CD4-positive, alpha-beta T cell (primary cell): ENCODE data around the gene LIN7C. TPM values are rescaled to one million over a fixed set of nuclear protein-coding genes. Genes with fewer than 3 reads are reported as not detected.

ENCODE experiments used
- ATAC-seq: fragments of 200-7000 bp; cut with Tn5 transposase; one replicate; pipeline ENCODE4 v1.10.0; 2022; ENCODE audit warnings: mild to moderate bottlenecking; ENCODE audit not compliant: poor library complexity
- CTCF ChIA-PET: fragments of 350-600 bp; sonication (Branson Sonifier 250); formaldehyde crosslinking; loops from one replicate; lab custom pipeline; 2021; ENCODE audit warnings: antibody characterized with exemption, inconsistent platforms; lab: Charles Lee
- POLR2A ChIA-PET: fragments of 350-600 bp; sonication (Branson Sonifier 250); formaldehyde crosslinking; loops from one replicate; lab custom pipeline; 2021; ENCODE audit warnings: antibody characterized with exemption, inconsistent platforms; lab: Charles Lee
- DNase-seq, 14 experiments: peaks; one replicate each; pipeline ENCODE4 v3.0.0-alpha.2; 2013 to 2020; ENCODE audit warnings: mixed read lengths in 2 of 14
- H3K27ac ChIP-seq, 2 donors: one replicate each; pipeline versions ENCODE4 v1.5.1 to v1.7.0; 2013; ENCODE audit warnings: low read length in 2 of 2, low read depth in 1 of 2, mild to moderate bottlenecking in 1 of 2
- H3K27me3 ChIP-seq, 2 experiments: 1 replicate in 1 of 2; 2 replicates in 1 of 2; pipeline versions ENCODE4 v1.6.1 to v1.7.0; 2013; ENCODE audit warnings: low read length in 2 of 2, control low read depth in 1 of 2, mild to moderate bottlenecking in 1 of 2, moderate library complexity in 1 of 2; ENCODE audit not compliant: insufficient read depth in 2 of 2, control insufficient read depth in 1 of 2
- H3K36me3 ChIP-seq: one replicate; pipeline ENCODE4 v1.6.1; 2013; ENCODE audit warnings: low read length, control low read depth; ENCODE audit not compliant: insufficient read depth
- H3K4me1 ChIP-seq: one replicate; pipeline ENCODE4 v1.6.1; 2013; ENCODE audit warnings: low read length, control low read depth; ENCODE audit not compliant: insufficient read depth
- H3K4me3 ChIP-seq: one replicate; pipeline ENCODE4 v1.5.1; 2013; ENCODE audit warnings: mild to moderate bottlenecking, low read length, moderate library complexity
- H3K9me3 ChIP-seq, 2 experiments: 1 replicate in 1 of 2; 2 replicates in 1 of 2; pipeline versions ENCODE4 v1.6.1 to v1.7.0; 2013; ENCODE audit warnings: low read length in 2 of 2, mild to moderate bottlenecking in 2 of 2, control low read depth in 1 of 2, moderate library complexity in 1 of 2; ENCODE audit not compliant: control insufficient read depth in 1 of 2, insufficient read depth in 1 of 2
- H3K27ac Mint-ChIP-seq: one replicate; pipeline ENCODE4 v1.8.0; 2020; ENCODE audit warnings: mixed read lengths
- H3K27me3 Mint-ChIP-seq: one replicate; pipeline ENCODE4 v1.8.0; 2021; ENCODE audit warnings: mixed read lengths
- H3K36me3 Mint-ChIP-seq: one replicate; pipeline ENCODE4 v1.8.0; 2021; ENCODE audit warnings: low read depth, mixed read lengths
- H3K4me1 Mint-ChIP-seq: one replicate; pipeline ENCODE4 v1.8.0; 2021; ENCODE audit warnings: low read depth, mixed read lengths
- H3K4me3 Mint-ChIP-seq: one replicate; pipeline ENCODE4 v1.8.0; 2020; ENCODE audit warnings: mild to moderate bottlenecking, mixed read lengths
- H3K9me3 Mint-ChIP-seq: one replicate; pipeline ENCODE4 v1.8.0; 2020; ENCODE audit warnings: mixed read lengths
- intact Hi-C, 2 experiments: fragments of 100-400 bp; cut with DNase I in 1 of 2; cut with micrococcal nuclease in 1 of 2; formaldehyde crosslinking; loops; one replicate each; pipeline versions ENCODE4 v1.15.1 to v1.9.0; 2023 to 2025; cut with DNase I, micrococcal nuclease
- total RNA-seq, 174 experiments: library from RNA in 2 of 174; stranded (reverse) in 2 of 174; gene quantifications; one replicate each; pipeline ENCODE4 v1.2.3 and lab custom pipeline; 2021 to 2026
- TF ChIP-seq, protein P1 (sequence below): fragments of 200-600 bp; IDR thresholded peaks from one replicate; pipeline ENCODE4 v1.8.0; 2022; ENCODE audit warnings: antibody characterized with exemption, mild to moderate bottlenecking

The LIN7C gene
- total RNA-seq, 2 experiments from 2014 or later = 27.1 to 27.6 TPM

DNA sequence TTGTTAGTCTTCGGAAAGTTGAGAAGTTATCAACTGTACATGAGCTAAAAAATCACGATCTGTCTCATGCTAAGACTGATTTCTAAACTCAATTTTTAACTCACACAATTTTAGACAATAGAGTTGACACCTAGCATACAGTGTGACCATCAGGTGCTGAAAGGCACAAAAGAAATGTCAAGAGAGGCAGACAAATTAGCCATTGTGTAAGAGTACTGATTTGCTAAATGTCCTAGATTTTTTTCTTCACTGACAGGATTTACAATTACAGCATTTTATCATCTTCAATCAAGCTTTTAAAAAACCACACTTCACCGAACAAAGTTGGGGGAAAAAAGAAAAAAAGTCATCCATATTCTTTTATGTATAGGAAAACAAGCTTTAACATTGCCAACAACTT is 40.9 kb downstream of the LIN7C start:
- CTCF ChIA-PET = no interaction called here
- no peaks in the 10 kb centered on the region for H3K4me1 ChIP-seq

GRCh38 chr11:27464909-27465308 is 41.7 kb downstream of the LIN7C start:
- no peaks in the 10 kb centered on the region for H3K4me1 ChIP-seq
- H3K36me3 Mint-ChIP-seq = no peaks in the 10 kb centered on the region
- H3K27me3 Mint-ChIP-seq = peaks cover 48% of the 10 kb centered on the region

More for the DNA sequence above, 40.9 kb downstream of the LIN7C start:
- H3K27me3 Mint-ChIP-seq = peaks cover 49% of the 10 kb centered on the region
- Histone ChIP-seq H3K27ac (no peak overlapping the region), H3K4me3 (no peak overlapping the region), H3K27me3 (peaks cover 0 to 12% of the 10 kb centered on the region in 2 experiments), H3K36me3 (no peaks in the 10 kb centered on the region), H3K9me3 (no peaks in the 10 kb centered on the region)
- ATAC-seq (no peak), DNase-seq (no peak)
- TF ChIP-seq, protein P1, sequence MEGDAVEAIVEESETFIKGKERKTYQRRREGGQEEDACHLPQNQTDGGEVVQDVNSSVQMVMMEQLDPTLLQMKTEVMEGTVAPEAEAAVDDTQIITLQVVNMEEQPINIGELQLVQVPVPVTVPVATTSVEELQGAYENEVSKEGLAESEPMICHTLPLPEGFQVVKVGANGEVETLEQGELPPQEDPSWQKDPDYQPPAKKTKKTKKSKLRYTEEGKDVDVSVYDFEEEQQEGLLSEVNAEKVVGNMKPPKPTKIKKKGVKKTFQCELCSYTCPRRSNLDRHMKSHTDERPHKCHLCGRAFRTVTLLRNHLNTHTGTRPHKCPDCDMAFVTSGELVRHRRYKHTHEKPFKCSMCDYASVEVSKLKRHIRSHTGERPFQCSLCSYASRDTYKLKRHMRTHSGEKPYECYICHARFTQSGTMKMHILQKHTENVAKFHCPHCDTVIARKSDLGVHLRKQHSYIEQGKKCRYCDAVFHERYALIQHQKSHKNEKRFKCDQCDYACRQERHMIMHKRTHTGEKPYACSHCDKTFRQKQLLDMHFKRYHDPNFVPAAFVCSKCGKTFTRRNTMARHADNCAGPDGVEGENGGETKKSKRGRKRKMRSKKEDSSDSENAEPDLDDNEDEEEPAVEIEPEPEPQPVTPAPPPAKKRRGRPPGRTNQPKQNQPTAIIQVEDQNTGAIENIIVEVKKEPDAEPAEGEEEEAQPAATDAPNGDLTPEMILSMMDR = no peak
- peaks cover 9% of the 10 kb centered on the region for H3K4me1 Mint-ChIP-seq
- H3K27ac Mint-ChIP-seq = no peak overlapping the region
- POLR2A ChIA-PET = no interaction called here
- H3K4me3 Mint-ChIP-seq = no peak overlapping the region
- no peaks in the 10 kb centered on the region for H3K9me3 Mint-ChIP-seq
- H3K36me3 Mint-ChIP-seq = no peaks in the 10 kb centered on the region
- intact Hi-C loops = no loop called here

DNA sequence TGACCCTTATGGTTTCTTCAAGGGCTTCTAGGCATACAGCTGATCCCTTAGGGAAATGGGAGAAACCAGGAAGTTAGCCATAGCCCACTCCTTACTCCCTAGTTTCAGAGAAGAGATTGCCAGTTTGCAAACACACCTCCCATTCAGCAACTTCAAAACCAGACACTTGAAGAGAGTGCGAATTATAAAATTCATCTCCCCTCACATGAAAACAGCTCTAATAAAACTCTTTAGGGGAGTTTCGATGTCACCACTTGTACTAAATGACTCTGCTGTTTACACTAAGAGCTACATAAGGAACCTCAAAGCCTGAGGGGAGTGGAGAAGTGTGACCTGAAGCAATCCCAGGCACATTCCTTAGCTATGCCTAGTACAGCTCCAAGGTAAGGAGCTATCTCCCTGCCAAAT is 42.3 kb downstream of the LIN7C start:
- Mint-ChIP-seq H3K36me3 (no peaks in the 10 kb centered on the region), H3K27me3 (peaks cover 44% of the 10 kb centered on the region), H3K4me3 (no peak overlapping the region), H3K9me3 (no peaks in the 10 kb centered on the region), H3K27ac (no peak overlapping the region), H3K4me1 (no peaks in the 10 kb centered on the region)
- Histone ChIP-seq H3K27me3 (peaks cover 0 to 6% of the 10 kb centered on the region in 2 experiments), H3K36me3 (no peaks in the 10 kb centered on the region), H3K9me3 (no peaks in the 10 kb centered on the region), H3K4me3 (no peak overlapping the region), H3K4me1 (no peaks in the 10 kb centered on the region), H3K27ac (no peak overlapping the region)
- CTCF ChIA-PET = interaction anchor here (0.6 to 1.4 kb wide), 2 partner anchors 10 to 280 kb away, joined by 3 read pairs; no protein-coding TSS in a partner anchor
- intact Hi-C loops = no loop called here
- TF ChIP-seq, protein P1 = no peak
- ATAC-seq = no peak
- POLR2A ChIA-PET = no interaction called here
- no peak for DNase-seq

More at GRCh38 chr11:27464909-27465308, 41.7 kb downstream of the LIN7C start:
- peaks cover 0 to 7% of the 10 kb centered on the region in 2 experiments for H3K27me3 ChIP-seq
- H3K36me3 ChIP-seq = no peaks in the 10 kb centered on the region
- Mint-ChIP-seq H3K9me3 (no peaks in the 10 kb centered on the region), H3K4me1 (peaks cover 2% of the 10 kb centered on the region), H3K4me3 (no peak overlapping the region), H3K27ac (no peak overlapping the region)
- ChIA-PET POLR2A (no interaction called here), CTCF (interaction anchor here (0.6 to 1.4 kb wide), 2 partner anchors 10 to 281 kb away, joined by 3 read pairs; no protein-coding TSS in a partner anchor)
- no peaks in the 10 kb centered on the region for H3K9me3 ChIP-seq
- H3K4me3 ChIP-seq = no peak overlapping the region
- no peak for ATAC-seq
- TF ChIP-seq, protein P1 = no peak
- no peak for DNase-seq
- H3K27ac ChIP-seq = no peak overlapping the region
- intact Hi-C loops = no loop called here
